ENCODE results near the gene TMEM183A. TPM values are rescaled to one million over a fixed set of nuclear protein-coding genes. Genes with fewer than 3 reads are reported as not detected.
A peak's percentile ranks its signal among the peaks of the same experiment; 100 is the strongest.

The TMEM183A gene
- total RNA-seq, 1 experiment from 2014 or later: 64.7 TPM

- TF ChIP-seq RAD21 (IDR thresholded peaks at IDR 0.05; ENCODE audit: low read depth) (no peak), CEBPB (IDR thresholded peaks at IDR 0.05; ENCODE audit: low read depth) (no peak)
- H3K79me2 ChIP-seq (ENCODE audit: insufficient read depth, low read length): no peaks in the 10 kb centered on the region
- intact Hi-C loops (cut with micrococcal nuclease): no loop called here
- CTCF ChIA-PET: interaction anchor here (1.2 to 1.4 kb wide), 2 partner anchors 14 kb away, joined by 3 to 8 read pairs; no protein-coding TSS in a partner anchor
- no peaks in the 10 kb centered on the region for H3K27me3 ChIP-seq (ENCODE audit: insufficient read depth, low read length)
- ATAC-seq (no peak), DNase-seq (ENCODE audit: low read depth, low spot score) (no peak)
- no peaks in the 10 kb centered on the region for H3K4me1 ChIP-seq (ENCODE audit: control insufficient read depth in 1 of 2, insufficient read depth in 2 of 2, low read length in 2 of 2)
- H3K4me2 ChIP-seq (ENCODE audit: low read length): no peak overlapping the region
- no peak overlapping the region for H2AFZ ChIP-seq (ENCODE audit: low read depth, low read length, poor library complexity, severe bottlenecking)
- no TSS peak for BruUV-seq (replicated peaks)
- H3K9me2 ChIP-seq (ENCODE audit: insufficient read depth): no peaks in the 10 kb centered on the region
- no peak overlapping the region for H3K4me3 ChIP-seq (replicated peaks in 1 of 2; ENCODE audit: low read depth in 1 of 2, low read length in 2 of 2)
- no peaks in the 10 kb centered on the region for H3K9me3 ChIP-seq (ENCODE audit: control insufficient read depth in 1 of 2, insufficient read depth in 1 of 2, low read depth in 1 of 2, low read length in 2 of 2)
- H3K9ac ChIP-seq (ENCODE audit: low read length): no peak overlapping the region
- peaks cover 0 to 8% of the 10 kb centered on the region in 2 experiments; a peak in 2 of 4 replicates for H3K36me3 ChIP-seq (ENCODE audit: control insufficient read depth in 1 of 2, insufficient read depth in 2 of 2, low read length in 2 of 2)
- H3K27ac ChIP-seq (ENCODE audit: low read depth, low read length): no peak overlapping the region
- H4K20me1 ChIP-seq (ENCODE audit: insufficient read depth): no peaks in the 10 kb centered on the region
- RAD21 ChIA-PET (ENCODE audit: low non-redundant PET in 1 of 2, low total read pairs in 2 of 2, uncharacterized antibody in 2 of 2, unreplicated experiment in 2 of 2): interaction anchor here in 1 of 2 experiments (0.5 kb wide), 1 partner anchor 160 kb away, joined by 4 read pairs; no protein-coding TSS in a partner anchor
- POLR2A ChIA-PET: no interaction called here
These were observed 47.5 kb downstream of the TMEM183A start for GRCh38 chr1:203054642-203055041.

GRCh38 chr1:203055161-203055799 lies 48.1 kb downstream of the TMEM183A start:
- ATAC-seq (peak; percentile 66; the same call in 1 of the 2 replicates), DNase-seq (ENCODE audit: low read depth, low spot score) (no peak)
- H3K79me2 ChIP-seq (ENCODE audit: insufficient read depth, low read length): no peaks in the 10 kb centered on the region
- no TSS peak for BruUV-seq (replicated peaks)
- no peaks in the 10 kb centered on the region for H3K9me3 ChIP-seq (ENCODE audit: control insufficient read depth in 1 of 2, insufficient read depth in 1 of 2, low read depth in 1 of 2, low read length in 2 of 2)
- ChIA-PET POLR2A (no interaction called here), CTCF (interaction anchor here (0.7 to 1.2 kb wide), 2 partner anchors 15 to 71 kb away, joined by 3 to 8 read pairs; no protein-coding TSS in a partner anchor), RAD21 (ENCODE audit: low non-redundant PET in 1 of 2, low total read pairs in 2 of 2, uncharacterized antibody in 2 of 2, unreplicated experiment in 2 of 2) (no interaction called here)
- no peak for TF ChIP-seq REST (IDR thresholded peaks at IDR 0.05; ENCODE audit: low read depth)
- no peak for TF ChIP-seq ZBTB33 (IDR thresholded peaks at IDR 0.05; ENCODE audit: extremely low read depth, insufficient replicate concordance, low read length)
- TF ChIP-seq CBX3 (IDR thresholded peaks at IDR 0.05; ENCODE audit: low read depth): no peak
- TF ChIP-seq POLR2A (IDR thresholded peaks at IDR 0.05; ENCODE audit: borderline replicate concordance, extremely low read depth, insufficient read depth, insufficient read length): no peak
- TF ChIP-seq CTCF (IDR thresholded peaks at IDR 0.05 in 2 of 3, conservative IDR thresholded peaks at IDR 0.05 in 1 of 3; ENCODE audit: borderline replicate concordance in 1 of 3, insufficient read depth in 1 of 3, low read depth in 2 of 3, low read length in 2 of 3): peak in 2 of 3 experiments; percentile 29 to 42; a peak in 3 of 6 replicates
- H3K27ac ChIP-seq (ENCODE audit: low read depth, low read length): no peak overlapping the region
- no peaks in the 10 kb centered on the region for H3K4me1 ChIP-seq (ENCODE audit: control insufficient read depth in 1 of 2, insufficient read depth in 2 of 2, low read length in 2 of 2)
- H3K4me3 ChIP-seq (replicated peaks in 1 of 2; ENCODE audit: low read depth in 1 of 2, low read length in 2 of 2): no peak overlapping the region
- H3K4me2 ChIP-seq (ENCODE audit: low read length): no peak overlapping the region
- intact Hi-C loops (cut with micrococcal nuclease): no loop called here
- peaks cover 0 to 5% of the 10 kb centered on the region in 2 experiments; a peak in 2 of 4 replicates for H3K36me3 ChIP-seq (ENCODE audit: control insufficient read depth in 1 of 2, insufficient read depth in 2 of 2, low read length in 2 of 2)
- H4K20me1 ChIP-seq (ENCODE audit: insufficient read depth): no peaks in the 10 kb centered on the region
- H3K27me3 ChIP-seq (ENCODE audit: insufficient read depth, low read length): no peaks in the 10 kb centered on the region
- H2AFZ ChIP-seq (ENCODE audit: low read depth, low read length, poor library complexity, severe bottlenecking): no peak overlapping the region
- no peaks in the 10 kb centered on the region for H3K9me2 ChIP-seq (ENCODE audit: insufficient read depth)
- H3K9ac ChIP-seq (ENCODE audit: low read length): no peak overlapping the region
